ENCODE measurements around the gene SH2B2.
"Not testable (repeated sequence)": the region's sequence is repeated elsewhere in the genome, so short reads cannot be mapped to it uniquely, and the experiment has no call there.

The SH2B2 gene

GRCh38 chr7:102326157-102326889 lies 39.7 kb downstream of the SH2B2 start:
- TF ChIP-seq CTCF (IDR thresholded peaks at IDR 0.05; ENCODE audit: low read depth, low read length, missing control alignments) = peak; percentile 9
- no peak for DNase-seq (ENCODE audit: low read depth)

GRCh38 chr7:102327183-102327582 lies 40.5 kb downstream of the SH2B2 start:
- H3K4me3 ChIP-seq (ENCODE audit: low read depth, low read length); DNase-seq (ENCODE audit: low read depth): not testable (repeated sequence)

More at GRCh38 chr7:102326157-102326889, 39.7 kb downstream of the SH2B2 start:
- H3K4me3 ChIP-seq (ENCODE audit: low read depth, low read length) = no peak overlapping the region

GRCh38 chr7:102328863-102329262 lies 42.2 kb downstream of the SH2B2 start:
- DNase-seq (ENCODE audit: low read depth); H3K4me3 ChIP-seq (ENCODE audit: low read depth, low read length): not testable (repeated sequence)

GRCh38 chr7:102329366-102329765 lies 42.7 kb downstream of the SH2B2 start:
- H3K4me3 ChIP-seq (ENCODE audit: low read depth, low read length); DNase-seq (ENCODE audit: low read depth): not testable (repeated sequence)

GRCh38 chr7:102330666-102331460 lies 44.2 kb downstream of the SH2B2 start:
- H3K4me3 ChIP-seq (ENCODE audit: low read depth, low read length); DNase-seq (ENCODE audit: low read depth): not testable (repeated sequence)

GRCh38 chr7:102335574-102335973 lies 48.9 kb downstream of the SH2B2 start:
- DNase-seq (ENCODE audit: low read depth) = not testable (repeated sequence)

GRCh38 chr7:102337002-102337401 lies 50.3 kb downstream of the SH2B2 start:
- DNase-seq (ENCODE audit: low read depth) = not testable (repeated sequence)
- peak overlapping the region; percentile 40; the same call in 1 of the 2 replicates for H3K4me3 ChIP-seq (ENCODE audit: low read depth, low read length)

More at GRCh38 chr7:102335574-102335973, 48.9 kb downstream of the SH2B2 start:
- H3K4me3 ChIP-seq (ENCODE audit: low read depth, low read length) = not testable (repeated sequence)

- DNase-seq (ENCODE audit: low read depth) = not testable (repeated sequence)
- H3K4me3 ChIP-seq (ENCODE audit: low read depth, low read length) = peak overlapping the region; percentile 40; the same call in 1 of the 2 replicates
Measured at GRCh38 chr7:102337420-102337819, 50.8 kb downstream of the SH2B2 start.

GRCh38 chr7:102340599-102341368 lies 54.1 kb downstream of the SH2B2 start:
- DNase-seq (ENCODE audit: low read depth); H3K4me3 ChIP-seq (ENCODE audit: low read depth, low read length): not testable (repeated sequence)

GRCh38 chr7:102346983-102347382 lies 60.3 kb downstream of the SH2B2 start:
- DNase-seq (ENCODE audit: low read depth); H3K4me3 ChIP-seq (ENCODE audit: low read depth, low read length): not testable (repeated sequence)

GRCh38 chr7:102356344-102356743 lies 69.7 kb downstream of the SH2B2 start, which contains the start of gene SPDYE6:
SPDYE6 (minus strand) TSS chr7:102356444; CDS start chr7:102356023, 421 bp downstream.
- DNase-seq (ENCODE audit: low read depth); H3K4me3 ChIP-seq (ENCODE audit: low read depth, low read length): not testable (repeated sequence)

- peak overlapping the region; percentile 75 for H3K4me3 ChIP-seq (ENCODE audit: low read depth, low read length)
- TF ChIP-seq CTCF (IDR thresholded peaks at IDR 0.05; ENCODE audit: low read depth, low read length, missing control alignments) = peak; percentile 22
- DNase-seq (ENCODE audit: low read depth) = peak; percentile 98
Measured at GRCh38 chr7:102363549-102364393, 77.1 kb downstream of the SH2B2 start.

- H3K4me3 ChIP-seq (ENCODE audit: low read depth, low read length) = peak overlapping the region; percentile 75
- DNase-seq (ENCODE audit: low read depth) = not testable (repeated sequence)
Measured at GRCh38 chr7:102364394-102364886, 77.8 kb downstream of the SH2B2 start.

GRCh38 chr7:102365390-102365789 lies 78.7 kb downstream of the SH2B2 start:
- not testable (repeated sequence) for H3K4me3 ChIP-seq (ENCODE audit: low read depth, low read length); DNase-seq (ENCODE audit: low read depth)

- not testable (repeated sequence) for H3K4me3 ChIP-seq (ENCODE audit: low read depth, low read length); DNase-seq (ENCODE audit: low read depth)
Measured at GRCh38 chr7:102370038-102370437, 83.4 kb downstream of the SH2B2 start.
